Measurements from ENCODE around the gene TPST2.

DNA sequence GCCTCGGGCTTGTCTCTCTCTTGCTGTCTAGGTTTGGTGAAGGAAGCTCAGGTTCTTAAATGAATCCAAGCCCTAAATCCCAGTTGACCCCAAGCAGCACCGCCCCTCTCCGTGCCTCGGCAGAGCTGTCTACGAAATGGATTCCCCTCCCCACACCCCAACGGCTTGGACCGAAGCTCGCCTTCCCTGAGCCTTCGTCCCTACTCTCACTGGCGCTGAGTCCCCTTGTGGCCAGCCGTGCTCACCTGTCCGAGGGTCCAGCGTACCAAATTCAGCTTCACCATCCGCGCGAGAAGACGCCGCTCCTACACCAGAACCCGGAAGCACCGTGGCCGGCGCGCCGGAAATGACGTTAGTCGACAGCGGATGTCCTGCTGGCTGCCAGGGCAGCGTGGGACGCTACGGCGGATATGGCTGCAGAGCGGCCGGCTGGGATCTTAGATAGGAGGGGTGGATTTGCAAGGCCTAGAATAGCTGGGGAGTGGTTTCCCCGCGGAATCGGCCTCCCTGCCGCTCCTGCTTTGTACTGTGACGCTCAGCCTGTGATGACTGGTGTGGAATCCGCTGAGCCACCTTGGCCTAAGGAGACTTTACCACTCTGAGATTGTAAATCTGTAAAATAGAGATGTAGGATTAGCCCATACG is 77.7 kb downstream of the TPST2 start, which contains the start of gene TFIP11:
- TF ChIP-seq, protein P1, sequence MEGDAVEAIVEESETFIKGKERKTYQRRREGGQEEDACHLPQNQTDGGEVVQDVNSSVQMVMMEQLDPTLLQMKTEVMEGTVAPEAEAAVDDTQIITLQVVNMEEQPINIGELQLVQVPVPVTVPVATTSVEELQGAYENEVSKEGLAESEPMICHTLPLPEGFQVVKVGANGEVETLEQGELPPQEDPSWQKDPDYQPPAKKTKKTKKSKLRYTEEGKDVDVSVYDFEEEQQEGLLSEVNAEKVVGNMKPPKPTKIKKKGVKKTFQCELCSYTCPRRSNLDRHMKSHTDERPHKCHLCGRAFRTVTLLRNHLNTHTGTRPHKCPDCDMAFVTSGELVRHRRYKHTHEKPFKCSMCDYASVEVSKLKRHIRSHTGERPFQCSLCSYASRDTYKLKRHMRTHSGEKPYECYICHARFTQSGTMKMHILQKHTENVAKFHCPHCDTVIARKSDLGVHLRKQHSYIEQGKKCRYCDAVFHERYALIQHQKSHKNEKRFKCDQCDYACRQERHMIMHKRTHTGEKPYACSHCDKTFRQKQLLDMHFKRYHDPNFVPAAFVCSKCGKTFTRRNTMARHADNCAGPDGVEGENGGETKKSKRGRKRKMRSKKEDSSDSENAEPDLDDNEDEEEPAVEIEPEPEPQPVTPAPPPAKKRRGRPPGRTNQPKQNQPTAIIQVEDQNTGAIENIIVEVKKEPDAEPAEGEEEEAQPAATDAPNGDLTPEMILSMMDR (conservative IDR thresholded peaks at IDR 0.05; ENCODE audit: low read depth, low read length) = no peak
- no peak for TF ChIP-seq EZH2 (IDR thresholded peaks at IDR 0.05; ENCODE audit: borderline replicate concordance, low read depth, low read length, poor library complexity, severe bottlenecking)

Data from A673 (cell line).